Fibroblast of lung (primary cell): ENCODE measurements around the gene KCTD3. TPM values are rescaled to one million over a fixed set of nuclear protein-coding genes. Genes with fewer than 3 reads are reported as not detected.

Experiments used
- DNase-seq, 2 donors: peaks; one replicate each; pipeline versions ENCODE4 v3.0.0 to v3.0.0-alpha.2; 2010; ENCODE audit warnings: low read depth in 2 of 2
- H2AFZ ChIP-seq: 2 replicates; pipeline ENCODE4 v1.5.1; 2012; ENCODE audit warnings: low read length, control low read depth, inconsistent platforms
- H3K27ac ChIP-seq: 2 replicates; pipeline ENCODE4 v1.5.1; 2011; ENCODE audit warnings: low read length, control low read depth; ENCODE audit not compliant: insufficient read depth
- H3K27me3 ChIP-seq: 2 replicates; pipeline ENCODE4 v1.5.1; 2011; ENCODE audit warnings: mild to moderate bottlenecking, low read length; ENCODE audit not compliant: control insufficient read depth, insufficient read depth
- H3K36me3 ChIP-seq: 2 replicates; pipeline ENCODE4 v1.5.1; 2011; ENCODE audit warnings: low read length; ENCODE audit not compliant: control insufficient read depth, insufficient read depth
- H3K4me1 ChIP-seq: 2 replicates; pipeline ENCODE4 v1.5.1; 2011; ENCODE audit warnings: low read length; ENCODE audit not compliant: control insufficient read depth, insufficient read depth; ENCODE audit errors: extremely low read depth
- H3K4me2 ChIP-seq: 2 replicates; pipeline ENCODE4 v1.5.1; 2011; ENCODE audit warnings: low read length, control low read depth; ENCODE audit not compliant: insufficient read depth; ENCODE audit errors: extremely low read depth
- H3K4me3 ChIP-seq, 4 experiments: fragments of 200-600 bp in 1 of 4; sonication (generic) in 1 of 4; replicated peaks in 1 of 4; 2 replicates each; pipeline ENCODE4 v1.5.1; 2011 to 2016; ENCODE audit warnings: low read length in 4 of 4, low read depth in 3 of 4, mild to moderate bottlenecking in 3 of 4, control low read depth in 2 of 4, inconsistent platforms in 1 of 4, mixed read lengths in 1 of 4; ENCODE audit not compliant: insufficient read depth in 1 of 4; ENCODE audit errors: control extremely low read depth in 1 of 4
- H3K79me2 ChIP-seq: 2 replicates; pipeline ENCODE4 v1.5.1; 2012; ENCODE audit warnings: mild to moderate bottlenecking, low read length, inconsistent platforms; ENCODE audit not compliant: control insufficient read depth, insufficient read depth
- H3K9ac ChIP-seq: 2 replicates; pipeline ENCODE4 v1.5.1; 2011; ENCODE audit warnings: mild to moderate bottlenecking, low read length, control low read depth; ENCODE audit not compliant: insufficient read depth
- H3K9me3 ChIP-seq: 2 replicates; pipeline ENCODE4 v1.5.1; 2012; ENCODE audit warnings: low read depth, low read length; ENCODE audit not compliant: control insufficient read depth, insufficient read depth
- H4K20me1 ChIP-seq: 2 replicates; pipeline ENCODE4 v1.5.1; 2011; ENCODE audit warnings: low read length; ENCODE audit not compliant: control insufficient read depth, insufficient read depth; ENCODE audit errors: extremely low read depth
- CTCF ChIP-seq, 2 donors: IDR thresholded peaks in 1 of 2; conservative IDR thresholded peaks in 1 of 2; 1 replicate in 1 of 2; 2 replicates in 1 of 2; pipeline ENCODE4 v1.5.1; 2011 to 2012; ENCODE audit warnings: low read length in 2 of 2, control low read depth in 1 of 2, inconsistent platforms in 1 of 2, low read depth in 1 of 2, mild to moderate bottlenecking in 1 of 2
- EZH2 ChIP-seq: IDR thresholded peaks from 2 replicates; pipeline ENCODE4 v1.5.1; 2012; ENCODE audit warnings: low read length, control low read depth, mild to moderate bottlenecking; ENCODE audit errors: missing control alignments
- polyA plus RNA-seq, 2 donors: library from polyadenylated mRNA; depleted of rRNA in 1 of 2; stranded (reverse) in 1 of 2; unstranded in 1 of 2; fragments of >200 nt; gene quantifications; 2 replicates each; pipeline ENCODE4 v1.2.1, GENCODE V29; 2011 to 2012; ENCODE audit warnings: missing spikeins in 1 of 2
- total RNA-seq: library from RNA; depleted of rRNA; stranded (reverse); fragments of >200 nt; gene quantifications from 2 replicates; pipeline ENCODE4 v1.2.1, GENCODE V29; 2014

The KCTD3 gene
- total and polyA plus RNA-seq, 2 donors (not counting 1 experiment from before 2014, with no cell fraction given): 65.5 to 76.0 TPM

DNA sequence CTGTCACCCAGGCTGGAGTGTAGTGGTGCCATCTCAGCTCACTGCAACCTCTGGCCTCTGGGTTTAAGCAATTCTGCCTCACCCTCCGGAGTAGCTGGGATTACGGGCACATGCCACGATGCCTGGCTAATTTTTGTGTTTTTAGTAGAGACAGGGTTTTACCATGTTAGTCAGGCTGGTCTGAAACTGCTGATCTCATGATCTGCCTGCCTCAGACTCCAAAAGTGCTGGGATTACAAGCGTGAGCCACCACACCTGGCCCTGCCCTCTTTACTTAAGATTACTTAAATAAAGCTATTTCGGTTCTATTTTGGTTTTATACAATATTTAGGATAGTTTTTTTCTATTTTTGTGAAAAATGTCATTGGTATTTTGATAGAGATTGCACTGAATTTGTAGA is 15.3 kb upstream of the KCTD3 start:
- no peaks in the 10 kb centered on the region for H3K27me3 ChIP-seq
- H3K27ac ChIP-seq: no peak overlapping the region
- no peaks in the 10 kb centered on the region for H3K9me3 ChIP-seq
- no peak overlapping the region for H2AFZ ChIP-seq
- H3K4me2 ChIP-seq: no peak overlapping the region
- H3K4me3 ChIP-seq: no peak overlapping the region
- no peaks in the 10 kb centered on the region for H3K79me2 ChIP-seq
- no peak for TF ChIP-seq EZH2
- TF ChIP-seq CTCF (conservative IDR thresholded peaks at IDR 0.05 in 1 of 2, IDR thresholded peaks at IDR 0.05 in 1 of 2; ENCODE audit: low read depth in 1 of 2, low read length in 2 of 2): no peak
- H3K9ac ChIP-seq: no peak overlapping the region
- H3K36me3 ChIP-seq: no peaks in the 10 kb centered on the region
- no peaks in the 10 kb centered on the region for H3K4me1 ChIP-seq
- no peak for DNase-seq
- H4K20me1 ChIP-seq: no peaks in the 10 kb centered on the region

DNA sequence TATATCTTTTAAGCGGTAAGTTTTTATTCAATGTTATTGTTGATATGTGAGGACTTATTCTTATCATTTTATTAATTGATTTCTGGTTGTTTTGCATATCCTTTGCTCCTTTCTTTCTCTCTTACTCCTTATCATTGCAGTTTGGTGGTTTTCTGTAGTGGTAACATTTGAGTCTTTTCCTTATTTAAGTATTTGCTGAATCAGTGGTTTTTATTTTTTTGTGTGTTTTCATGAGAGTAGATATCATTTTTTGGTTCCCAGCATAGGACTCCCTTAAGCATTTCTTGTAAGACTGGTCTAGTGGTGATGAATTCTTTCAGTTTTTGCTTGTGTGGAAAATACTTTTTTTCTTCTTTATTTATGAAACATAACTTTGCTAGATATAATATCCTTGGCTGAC is 12.2 kb upstream of the KCTD3 start:
- no peak for TF ChIP-seq EZH2
- no peak for TF ChIP-seq CTCF (conservative IDR thresholded peaks at IDR 0.05 in 1 of 2, IDR thresholded peaks at IDR 0.05 in 1 of 2; ENCODE audit: low read depth in 1 of 2, low read length in 2 of 2)
- Histone ChIP-seq H3K9ac (no peak overlapping the region), H3K27me3 (no peaks in the 10 kb centered on the region), H3K4me1 (no peaks in the 10 kb centered on the region), H3K79me2 (no peaks in the 10 kb centered on the region), H3K4me3 (no peak overlapping the region), H4K20me1 (no peaks in the 10 kb centered on the region), H3K27ac (no peak overlapping the region), H3K9me3 (no peaks in the 10 kb centered on the region), H2AFZ (no peak overlapping the region), H3K36me3 (no peaks in the 10 kb centered on the region), H3K4me2 (no peak overlapping the region)
- no peak for DNase-seq

GRCh38 chr1:215555531-215555930 is 11.6 kb upstream of the KCTD3 start:
- Histone ChIP-seq H3K79me2 (no peaks in the 10 kb centered on the region), H3K4me1 (no peaks in the 10 kb centered on the region), H3K27ac (no peak overlapping the region), H4K20me1 (no peaks in the 10 kb centered on the region), H3K9ac (no peak overlapping the region), H3K4me2 (no peak overlapping the region), H3K36me3 (no peaks in the 10 kb centered on the region), H3K27me3 (no peaks in the 10 kb centered on the region), H2AFZ (no peak overlapping the region), H3K9me3 (no peaks in the 10 kb centered on the region), H3K4me3 (no peak overlapping the region)
- TF ChIP-seq EZH2: no peak
- no peak for TF ChIP-seq CTCF (conservative IDR thresholded peaks at IDR 0.05 in 1 of 2, IDR thresholded peaks at IDR 0.05 in 1 of 2; ENCODE audit: low read depth in 1 of 2, low read length in 2 of 2)
- no peak for DNase-seq
